HG03378 (cell line): Measurements from ENCODE around the gene TNFRSF8.

Source experiments
- ATAC-seq: cut with Tn5 transposase; IDR thresholded peaks from one replicate; pipeline ENCODE4 v1.9.1; 2021; ENCODE audit warnings: mild to moderate bottlenecking, moderate library complexity; ENCODE audit not compliant: unreplicated experiment

TNFRSF8 gene

GRCh38 chr1:12185918-12186678 lies 123.0 kb downstream of the TNFRSF8 start:
- ATAC-seq = no peak

GRCh38 chr1:12186679-12186985 lies 123.5 kb downstream of the TNFRSF8 start:
- no peak for ATAC-seq

GRCh38 chr1:12188115-12188514 lies 125.0 kb downstream of the TNFRSF8 start:
- ATAC-seq = no peak

GRCh38 chr1:12188657-12189327 lies 125.7 kb downstream of the TNFRSF8 start:
- no peak for ATAC-seq

- no peak for ATAC-seq
These were observed 126.2 kb downstream of the TNFRSF8 start for GRCh38 chr1:12189328-12189682.

GRCh38 chr1:12191242-12192032 lies 128.3 kb downstream of the TNFRSF8 start:
- no peak for ATAC-seq
